K562 (cell line): ENCODE results near the gene DAPK1. TPM values are rescaled to one million over a fixed set of nuclear protein-coding genes. Genes with fewer than 3 reads are reported as not detected.

Experiments
- ATAC-seq: fragments of 200-7000 bp; cut with Tn5 transposase; 3 replicates; pipeline ENCODE4 v1.9.1; 2020; ENCODE audit warnings: moderate library complexity
- BruUV-seq: library from RNA; stranded (reverse); fragments of 400-500 nt; replicated peaks from 2 replicates; lab custom pipeline; 2021; lab: Mats Ljungman, UMichigan
- CTCF ChIA-PET: fragments of 300-600 bp; formaldehyde crosslinking; extraction: SDS; loops from one replicate; lab custom pipeline; 2021; ENCODE audit warnings: low intra/inter-chr PET ratio; lab: Yijun Ruan, JAX
- POLR2A ChIA-PET: fragments of 300-600, 350-650 bp; sonication (Branson Sonifier 250); formaldehyde crosslinking; extraction: SDS; loops from one replicate; lab custom pipeline; 2021; ENCODE audit warnings: antibody characterized with exemption, inconsistent platforms; lab: Yijun Ruan, JAX
- DNase-seq, 4 experiments: peaks; one replicate each; pipeline versions ENCODE4 v3.0.0 to v3.0.0-alpha.2; 2011 to 2018; ENCODE audit warnings: low spot score in 3 of 4, mixed read lengths in 3 of 4; ENCODE audit errors: extremely low read depth in 1 of 4
- FAIRE-seq: peaks from 2 replicates; lab custom pipeline; 2011; peaks lifted over from hg19 to GRCh38; lab: Jason Lieb, UNC
- H2AFZ ChIP-seq: 2 replicates; pipeline ENCODE4 v1.6.0; 2011; ENCODE audit warnings: low read depth, low read length, control low read depth, inconsistent platforms
- H3K27ac ChIP-seq: fragments of 200-600 bp; 3 replicates; pipeline ENCODE4 v1.8.0; 2011; ENCODE audit warnings: low read depth, mild to moderate bottlenecking, control low read depth, inconsistent platforms, low read length, moderate library complexity, mixed read lengths; ENCODE audit errors: extremely low read depth
- H3K27me3 ChIP-seq, 2 experiments: fragments of 300-600 bp in 1 of 2; 2 replicates in 1 of 2; 3 replicates in 1 of 2; pipeline versions ENCODE4 v1.6.0 to v1.8.0; 2011; ENCODE audit warnings: inconsistent platforms in 2 of 2, low read length in 2 of 2, mild to moderate bottlenecking in 1 of 2, mixed read lengths in 1 of 2, moderate library complexity in 1 of 2; ENCODE audit not compliant: control insufficient read depth in 2 of 2, insufficient read depth in 2 of 2
- H3K36me3 ChIP-seq: fragments of 300-600 bp; 3 replicates; pipeline ENCODE4 v1.8.0; 2011; ENCODE audit warnings: mild to moderate bottlenecking, low read length, inconsistent platforms; ENCODE audit not compliant: control insufficient read depth, insufficient read depth
- H3K4me1 ChIP-seq, 2 experiments: fragments of 200-600 bp in 1 of 2; replicated peaks in 1 of 2; 2 replicates in 1 of 2; 3 replicates in 1 of 2; pipeline versions ENCODE4 v1.5.1 to v1.8.0; 2011; ENCODE audit warnings: inconsistent platforms in 2 of 2, low read length in 2 of 2, mild to moderate bottlenecking in 1 of 2, mixed read lengths in 1 of 2, moderate library complexity in 1 of 2; ENCODE audit not compliant: control insufficient read depth in 2 of 2, insufficient read depth in 2 of 2
- H3K4me2 ChIP-seq: 2 replicates; pipeline ENCODE4 v1.6.1; 2011; ENCODE audit warnings: low read length, control low read depth, inconsistent platforms, mixed read lengths; ENCODE audit not compliant: insufficient read depth
- H3K4me3 ChIP-seq: fragments of 200-600 bp; sonication (generic), shearing (Covaris generic); 2 replicates; pipeline ENCODE4 v1.5.1; 2016; ENCODE audit warnings: control low read depth, inconsistent platforms
- H3K79me2 ChIP-seq: fragments of 200-600 bp; 3 replicates; pipeline ENCODE4 v1.8.0; 2011; ENCODE audit warnings: low read length, inconsistent platforms; ENCODE audit not compliant: control insufficient read depth, insufficient read depth
- H3K9ac ChIP-seq, 2 experiments: 2 replicates each; pipeline versions ENCODE4 v1.6.0 to v1.6.1; 2011; ENCODE audit warnings: low read depth in 2 of 2, low read length in 2 of 2, control low read depth in 1 of 2, inconsistent platforms in 1 of 2, mild to moderate bottlenecking in 1 of 2, mixed read lengths in 1 of 2; ENCODE audit not compliant: insufficient read depth in 1 of 2
- H3K9me1 ChIP-seq: one replicate; pipeline ENCODE4 v1.6.0; 2011; ENCODE audit warnings: inconsistent platforms, mild to moderate bottlenecking, low read length, moderate library complexity; ENCODE audit not compliant: control insufficient read depth, insufficient read depth
- H3K9me3 ChIP-seq: replicated peaks from 2 replicates; pipeline ENCODE4 v1.5.1; 2011; ENCODE audit warnings: low read depth, low read length, inconsistent platforms; ENCODE audit not compliant: control insufficient read depth, insufficient read depth
- H4K20me1 ChIP-seq: replicated peaks from 2 replicates; pipeline ENCODE4 v1.6.1; 2011; ENCODE audit warnings: low read length, inconsistent platforms, mixed read lengths; ENCODE audit not compliant: control insufficient read depth, insufficient read depth
- CEBPZ ChIP-seq: fragments of 150-350 bp; IDR thresholded peaks from 2 replicates; pipeline ENCODE4 v1.6.1; 2014; ENCODE audit warnings: low read depth, mild to moderate bottlenecking, low read length, borderline replicate concordance
- WGBS: fragments of 100-300 bp; shearing (Covaris generic); methylation state at CpG from one replicate; pipeline ENCODE4 v1.1.6; 2016; ENCODE audit warnings: low coverage, mixed read lengths; ENCODE audit not compliant: insufficient coverage; ENCODE audit errors: missing lambda C conversion rate; 5-methylcytosine and 5-hydroxymethylcytosine counted together
- in situ Hi-C: fragments of 300-500 bp; cut with MboI; formaldehyde crosslinking; loops from 4 replicates; pipeline ENCODE4 v1.15.0; 2018; ENCODE audit warnings: inconsistent platforms, mixed read lengths
- intact Hi-C: fragments of 100-400 bp; cut with micrococcal nuclease; formaldehyde crosslinking; loops from 2 replicates; pipeline ENCODE4 v1.14.2; 2022
- polyA plus RNA-seq, 8 experiments: library from polyadenylated mRNA; depleted of rRNA in 4 of 8; stranded (reverse) in 5 of 8; unstranded in 3 of 8; fragments of >200 nt; fragmentation: Nextera tagmentation in 2 of 8; fragmentation: Illumina TruSeq in 1 of 8; extraction: Ambion mirVana in 2 of 8; extraction: Trizol in 1 of 8; gene quantifications; 2 replicates each; pipeline versions ENCODE4 v1.2.1 to v1.2.3, GENCODE V29; 2011 to 2014; ENCODE audit warnings: inconsistent platforms in 1 of 8, missing spikeins in 1 of 8
- total RNA-seq, 7 experiments: library from RNA; depleted of rRNA in 6 of 7; stranded (reverse); fragments of >200 nt in 6 of 7; fragmentation: Illumina TruSeq in 2 of 7; extraction: Trizol in 2 of 7; gene quantifications; 2 replicates each; pipeline versions ENCODE4 v1.2.1 to v1.2.3, GENCODE V29; 2011 to 2021; ENCODE audit warnings: low replicate concordance in 1 of 7

DAPK1 gene
- total and polyA plus RNA-seq, 9 of the 15 experiments (the other 6 are each of a cell fraction or from before 2014, with no cell fraction given), result 1.7 to 26.4 (median 15.8) TPM

GRCh38 chr9:87658511-87658910 lies 160.8 kb downstream of the DAPK1 start:
- peaks cover 18% of the 10 kb centered on the region; the same call in 2 of the 3 replicates for H3K36me3 ChIP-seq
- no peaks in the 10 kb centered on the region for H3K9me1 ChIP-seq
- DNase-seq (no peak), ATAC-seq (no peak), FAIRE-seq (no peak)
- H3K27me3 ChIP-seq, result no peaks in the 10 kb centered on the region
- H3K79me2 ChIP-seq, result no peaks in the 10 kb centered on the region
- in situ Hi-C loops, result loop anchor here (25.0 kb wide), 1 partner anchor 1221 kb away; no protein-coding TSS in a partner anchor
- no peaks in the 10 kb centered on the region; the same call in 1 of the 2 replicates for H4K20me1 ChIP-seq
- intact Hi-C loops, result no loop called here
- H2AFZ ChIP-seq, result no peak overlapping the region
- BruUV-seq, result no TSS peak
- no peak overlapping the region for H3K27ac ChIP-seq
- ChIA-PET POLR2A (no interaction called here), CTCF (no interaction called here)
- H3K4me3 ChIP-seq, result no peak overlapping the region
- H3K9ac ChIP-seq, result no peak overlapping the region
- TF ChIP-seq CEBPZ, result no peak
- H3K9me3 ChIP-seq, result no peaks in the 10 kb centered on the region
- no peak overlapping the region for H3K4me2 ChIP-seq
- H3K4me1 ChIP-seq, result peaks cover 3 to 6% of the 10 kb centered on the region in 2 experiments; a peak in 4 of 5 replicates
- 84% methylated on average over 3 of the region's 3 CpGs for WGBS
